Fibroblast of lung (primary cell): ENCODE measurements around the gene TAS1R2. TPM values are rescaled to one million over a fixed set of nuclear protein-coding genes. Genes with fewer than 3 reads are reported as not detected.
"Not testable (repeated sequence)": the region's sequence is repeated elsewhere in the genome, so short reads cannot be mapped to it uniquely, and the experiment has no call there.

Experiments used
- DNase-seq, 2 donors: peaks; one replicate each; pipeline versions ENCODE4 v3.0.0 to v3.0.0-alpha.2; 2010; ENCODE audit warnings: low read depth in 2 of 2
- H2AFZ ChIP-seq: 2 replicates; pipeline ENCODE4 v1.5.1; 2012; ENCODE audit warnings: low read length, control low read depth, inconsistent platforms
- H3K27ac ChIP-seq: 2 replicates; pipeline ENCODE4 v1.5.1; 2011; ENCODE audit warnings: low read length, control low read depth; ENCODE audit not compliant: insufficient read depth
- H3K27me3 ChIP-seq: 2 replicates; pipeline ENCODE4 v1.5.1; 2011; ENCODE audit warnings: mild to moderate bottlenecking, low read length; ENCODE audit not compliant: control insufficient read depth, insufficient read depth
- H3K36me3 ChIP-seq: 2 replicates; pipeline ENCODE4 v1.5.1; 2011; ENCODE audit warnings: low read length; ENCODE audit not compliant: control insufficient read depth, insufficient read depth
- H3K4me1 ChIP-seq: 2 replicates; pipeline ENCODE4 v1.5.1; 2011; ENCODE audit warnings: low read length; ENCODE audit not compliant: control insufficient read depth, insufficient read depth; ENCODE audit errors: extremely low read depth
- H3K4me2 ChIP-seq: 2 replicates; pipeline ENCODE4 v1.5.1; 2011; ENCODE audit warnings: low read length, control low read depth; ENCODE audit not compliant: insufficient read depth; ENCODE audit errors: extremely low read depth
- H3K4me3 ChIP-seq, 4 experiments: fragments of 200-600 bp in 1 of 4; sonication (generic) in 1 of 4; replicated peaks in 1 of 4; 2 replicates each; pipeline ENCODE4 v1.5.1; 2011 to 2016; ENCODE audit warnings: low read length in 4 of 4, low read depth in 3 of 4, mild to moderate bottlenecking in 3 of 4, control low read depth in 2 of 4, inconsistent platforms in 1 of 4, mixed read lengths in 1 of 4; ENCODE audit not compliant: insufficient read depth in 1 of 4; ENCODE audit errors: control extremely low read depth in 1 of 4
- H3K79me2 ChIP-seq: 2 replicates; pipeline ENCODE4 v1.5.1; 2012; ENCODE audit warnings: mild to moderate bottlenecking, low read length, inconsistent platforms; ENCODE audit not compliant: control insufficient read depth, insufficient read depth
- H3K9ac ChIP-seq: 2 replicates; pipeline ENCODE4 v1.5.1; 2011; ENCODE audit warnings: mild to moderate bottlenecking, low read length, control low read depth; ENCODE audit not compliant: insufficient read depth
- H3K9me3 ChIP-seq: 2 replicates; pipeline ENCODE4 v1.5.1; 2012; ENCODE audit warnings: low read depth, low read length; ENCODE audit not compliant: control insufficient read depth, insufficient read depth
- H4K20me1 ChIP-seq: 2 replicates; pipeline ENCODE4 v1.5.1; 2011; ENCODE audit warnings: low read length; ENCODE audit not compliant: control insufficient read depth, insufficient read depth; ENCODE audit errors: extremely low read depth
- CTCF ChIP-seq, 2 donors: IDR thresholded peaks in 1 of 2; conservative IDR thresholded peaks in 1 of 2; 1 replicate in 1 of 2; 2 replicates in 1 of 2; pipeline ENCODE4 v1.5.1; 2011 to 2012; ENCODE audit warnings: low read length in 2 of 2, control low read depth in 1 of 2, inconsistent platforms in 1 of 2, low read depth in 1 of 2, mild to moderate bottlenecking in 1 of 2
- EZH2 ChIP-seq: IDR thresholded peaks from 2 replicates; pipeline ENCODE4 v1.5.1; 2012; ENCODE audit warnings: low read length, control low read depth, mild to moderate bottlenecking; ENCODE audit errors: missing control alignments
- polyA plus RNA-seq, 2 donors: library from polyadenylated mRNA; depleted of rRNA in 1 of 2; stranded (reverse) in 1 of 2; unstranded in 1 of 2; fragments of >200 nt; gene quantifications; 2 replicates each; pipeline ENCODE4 v1.2.1, GENCODE V29; 2011 to 2012; ENCODE audit warnings: missing spikeins in 1 of 2
- total RNA-seq: library from RNA; depleted of rRNA; stranded (reverse); fragments of >200 nt; gene quantifications from 2 replicates; pipeline ENCODE4 v1.2.1, GENCODE V29; 2014

Gene TAS1R2
- total and polyA plus RNA-seq, 2 donors (not counting 1 experiment from before 2014, with no cell fraction given) = not detected

DNA sequence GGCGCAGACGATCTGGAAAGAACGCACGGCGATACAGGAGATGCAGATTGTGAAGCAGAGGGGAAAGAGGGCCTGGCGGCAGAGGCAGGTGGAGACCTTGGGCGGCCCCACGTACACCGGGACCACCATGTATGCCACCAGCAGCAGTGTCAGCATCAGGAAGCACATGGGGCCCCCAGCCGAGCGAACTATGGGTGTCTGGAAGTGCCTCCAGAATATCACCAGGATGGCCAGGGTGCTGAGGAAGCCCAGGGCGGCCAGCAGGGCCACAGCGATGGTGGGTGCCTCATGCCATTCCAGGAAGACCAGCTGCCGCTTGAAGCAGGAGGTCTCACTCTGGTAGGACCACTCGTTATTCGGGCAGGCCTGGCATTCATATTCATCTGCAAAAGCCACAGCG, 19.3 kb downstream of the TAS1R2 start:
- Histone ChIP-seq H3K36me3 (no peaks in the 10 kb centered on the region), H3K4me2 (no peak overlapping the region), H3K4me1 (no peaks in the 10 kb centered on the region), H3K27me3 (peaks cover under 1% of the 10 kb centered on the region), H3K9me3 (no peaks in the 10 kb centered on the region), H3K4me3 (no peak overlapping the region), H3K27ac (no peak overlapping the region), H4K20me1 (no peaks in the 10 kb centered on the region), H3K79me2 (no peaks in the 10 kb centered on the region), H2AFZ (no peak overlapping the region), H3K9ac (no peak overlapping the region)
- DNase-seq = no peak
- no peak for TF ChIP-seq EZH2
- TF ChIP-seq CTCF (conservative IDR thresholded peaks at IDR 0.05 in 1 of 2, IDR thresholded peaks at IDR 0.05 in 1 of 2; ENCODE audit: low read depth in 1 of 2, low read length in 2 of 2) = no peak

DNA sequence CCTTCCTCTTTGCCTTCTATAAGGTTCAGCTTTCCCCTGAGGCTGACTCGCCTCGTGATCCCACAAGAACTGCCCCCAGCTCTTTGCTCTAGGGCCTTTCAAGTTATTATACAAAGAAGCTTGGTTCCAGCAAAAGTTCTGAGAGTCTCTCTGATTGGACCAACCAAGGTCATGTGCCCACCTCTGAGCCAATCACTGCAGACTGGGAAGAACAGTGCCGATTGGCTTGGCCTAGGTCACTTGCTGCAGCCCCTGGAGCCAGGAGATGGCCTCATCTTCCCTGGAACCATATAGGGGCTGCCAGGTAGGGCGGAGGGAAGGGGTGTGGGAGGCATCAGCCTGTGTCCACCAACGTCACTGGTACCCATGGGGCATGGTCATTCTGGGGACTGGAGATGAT, 22.8 kb downstream of the TAS1R2 start:
- Histone ChIP-seq H3K9me3 (no peaks in the 10 kb centered on the region), H3K79me2 (no peaks in the 10 kb centered on the region), H3K9ac (no peak overlapping the region), H2AFZ (no peak overlapping the region), H3K27ac (no peak overlapping the region), H3K4me3 (no peak overlapping the region), H3K36me3 (no peaks in the 10 kb centered on the region), H3K4me1 (no peaks in the 10 kb centered on the region), H4K20me1 (no peaks in the 10 kb centered on the region), H3K4me2 (no peak overlapping the region), H3K27me3 (peaks cover 3% of the 10 kb centered on the region)
- no peak for DNase-seq
- TF ChIP-seq CTCF (conservative IDR thresholded peaks at IDR 0.05 in 1 of 2, IDR thresholded peaks at IDR 0.05 in 1 of 2; ENCODE audit: low read depth in 1 of 2, low read length in 2 of 2) = no peak
- TF ChIP-seq EZH2 = no peak

DNA sequence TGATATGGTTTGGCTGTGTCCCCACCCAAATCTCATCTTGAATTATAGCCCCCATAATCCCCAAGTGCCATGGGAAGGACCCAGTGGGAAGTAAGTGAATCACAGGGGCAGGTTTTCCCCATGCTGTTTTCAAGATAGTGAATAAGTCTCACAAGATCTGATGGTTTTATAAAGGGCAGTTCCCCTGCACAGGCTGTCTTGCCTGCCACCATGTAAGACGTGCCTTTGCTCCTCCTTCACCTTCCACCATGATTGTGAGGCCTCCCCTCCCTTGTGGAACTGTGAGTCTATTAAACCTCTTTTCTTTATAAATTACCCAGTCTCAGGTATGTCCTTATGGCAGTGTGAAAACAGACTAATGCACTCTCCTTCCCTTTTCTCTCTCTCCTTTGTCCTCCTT, 27.1 kb downstream of the TAS1R2 start:
- not testable (repeated sequence) for H2AFZ ChIP-seq, H3K27me3 ChIP-seq, H3K4me3 ChIP-seq, H3K9me3 ChIP-seq, H3K4me1 ChIP-seq, H4K20me1 ChIP-seq, H3K4me2 ChIP-seq, H3K36me3 ChIP-seq, DNase-seq, H3K79me2 ChIP-seq, H3K9ac ChIP-seq, H3K27ac ChIP-seq
